HT-29 (cell line): ENCODE measurements around the gene BZW2. TPM values are rescaled to one million over a fixed set of nuclear protein-coding genes. Genes with fewer than 3 reads are reported as not detected.

Experiments
- DNase-seq: peaks from one replicate; pipeline ENCODE4 v3.0.0-alpha.2; 2015; ENCODE audit warnings: low spot score
- total RNA-seq: library from RNA; depleted of rRNA; stranded (reverse); fragments of >200 nt; shearing (Covaris generic); gene quantifications from 2 replicates; pipeline ENCODE4 v1.2.3, GENCODE V29; 2014; rRNA removed

Gene BZW2
- total RNA-seq, 1 experiment from 2014 or later: 115 TPM

GRCh38 chr7:16753102-16753931 lies 107.3 kb downstream of the BZW2 start, which contains the start of gene TSPAN13:
Gene TSPAN13, plus strand, starts transcription at chr7:16753755. Its CDS starts 213 bp downstream, at chr7:16753968.
- peak; percentile 96 for DNase-seq

GRCh38 chr7:16753932-16754855 lies 108.2 kb downstream of the BZW2 start:
- peak; percentile 66 for DNase-seq

- DNase-seq: peak; percentile 51
These were observed 108.9 kb downstream of the BZW2 start for GRCh38 chr7:16754856-16755317.

- no peak for DNase-seq
These were observed 109.4 kb downstream of the BZW2 start for GRCh38 chr7:16755397-16755796.

Other genes with a start within 250 kb of the BZW2 start
- 1.4 and 2.5 TPM in 2 replicates for gene CRPPA, start 224.6 kb upstream of the BZW2 start, total RNA-seq
- 21.1 and 22.2 TPM in 2 replicates for gene SOSTDC1, start 180.4 kb upstream of the BZW2 start, total RNA-seq
- gene LRRC72, start 119.4 kb upstream of the BZW2 start, total RNA-seq: not detected in 2 replicates
- gene ANKMY2, start 427 bp upstream of the BZW2 start, total RNA-seq: 8.8 and 10.2 TPM in 2 replicates
- 25.9 and 33.8 TPM in 2 replicates for gene TSPAN13, start 107.6 kb downstream of the BZW2 start, total RNA-seq
- 163 and 215 TPM in 2 replicates for gene AGR2, start 158.8 kb downstream of the BZW2 start, total RNA-seq
- 6.2 and 17.9 TPM in 2 replicates for gene AGR3, start 235.8 kb downstream of the BZW2 start, total RNA-seq